GM10248 (cell line): ENCODE data around the gene AEBP1.

Source experiments
- CTCF ChIA-PET: fragments of 300-600 bp; sonication (Branson Sonifier 250); formaldehyde crosslinking; extraction: SDS; loops from one replicate; lab custom pipeline; 2021; ENCODE audit warnings: antibody characterized with exemption; lab: Yijun Ruan, JAX
- POLR2A ChIA-PET: fragments of 350-650 bp; sonication (Branson Sonifier 250); formaldehyde crosslinking; extraction: SDS; loops from one replicate; lab custom pipeline; 2020; ENCODE audit warnings: antibody characterized with exemption; lab: Yijun Ruan, JAX
- DNase-seq: peaks from one replicate; pipeline ENCODE4 v3.0.0; 2012; ENCODE audit errors: extremely low spot score
- TF ChIP-seq, protein P1 (sequence below): IDR thresholded peaks from 2 replicates; pipeline ENCODE4 v1.5.1; 2012; ENCODE audit warnings: mild to moderate bottlenecking, low read depth; ENCODE audit errors: extremely low read depth, missing control alignments, control extremely low read depth

The AEBP1 gene

DNA sequence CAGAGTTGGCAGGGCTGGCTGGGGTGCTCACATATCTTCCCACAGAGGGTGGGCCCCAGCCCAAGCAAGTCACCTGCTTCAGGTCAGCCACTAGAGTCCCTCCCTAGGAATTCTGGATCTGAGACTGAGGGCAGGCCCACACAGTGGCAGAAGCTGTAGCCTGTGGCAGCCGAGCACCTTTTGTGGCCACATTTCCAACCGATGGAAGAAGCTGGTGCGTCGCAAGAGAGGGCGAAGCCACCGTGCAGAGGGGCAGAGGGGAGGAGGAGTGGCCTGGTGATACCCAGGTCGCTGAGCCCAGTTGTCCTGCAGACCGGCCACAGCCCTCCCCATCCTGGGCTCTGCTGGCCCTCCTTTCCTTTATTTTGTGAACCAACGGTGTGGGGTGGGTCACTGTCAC is 27.1 kb upstream of the AEBP1 start:
- TF ChIP-seq, protein P1, sequence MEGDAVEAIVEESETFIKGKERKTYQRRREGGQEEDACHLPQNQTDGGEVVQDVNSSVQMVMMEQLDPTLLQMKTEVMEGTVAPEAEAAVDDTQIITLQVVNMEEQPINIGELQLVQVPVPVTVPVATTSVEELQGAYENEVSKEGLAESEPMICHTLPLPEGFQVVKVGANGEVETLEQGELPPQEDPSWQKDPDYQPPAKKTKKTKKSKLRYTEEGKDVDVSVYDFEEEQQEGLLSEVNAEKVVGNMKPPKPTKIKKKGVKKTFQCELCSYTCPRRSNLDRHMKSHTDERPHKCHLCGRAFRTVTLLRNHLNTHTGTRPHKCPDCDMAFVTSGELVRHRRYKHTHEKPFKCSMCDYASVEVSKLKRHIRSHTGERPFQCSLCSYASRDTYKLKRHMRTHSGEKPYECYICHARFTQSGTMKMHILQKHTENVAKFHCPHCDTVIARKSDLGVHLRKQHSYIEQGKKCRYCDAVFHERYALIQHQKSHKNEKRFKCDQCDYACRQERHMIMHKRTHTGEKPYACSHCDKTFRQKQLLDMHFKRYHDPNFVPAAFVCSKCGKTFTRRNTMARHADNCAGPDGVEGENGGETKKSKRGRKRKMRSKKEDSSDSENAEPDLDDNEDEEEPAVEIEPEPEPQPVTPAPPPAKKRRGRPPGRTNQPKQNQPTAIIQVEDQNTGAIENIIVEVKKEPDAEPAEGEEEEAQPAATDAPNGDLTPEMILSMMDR: no peak
- no peak for DNase-seq
- ChIA-PET POLR2A (no interaction called here), CTCF (no interaction called here)

DNA sequence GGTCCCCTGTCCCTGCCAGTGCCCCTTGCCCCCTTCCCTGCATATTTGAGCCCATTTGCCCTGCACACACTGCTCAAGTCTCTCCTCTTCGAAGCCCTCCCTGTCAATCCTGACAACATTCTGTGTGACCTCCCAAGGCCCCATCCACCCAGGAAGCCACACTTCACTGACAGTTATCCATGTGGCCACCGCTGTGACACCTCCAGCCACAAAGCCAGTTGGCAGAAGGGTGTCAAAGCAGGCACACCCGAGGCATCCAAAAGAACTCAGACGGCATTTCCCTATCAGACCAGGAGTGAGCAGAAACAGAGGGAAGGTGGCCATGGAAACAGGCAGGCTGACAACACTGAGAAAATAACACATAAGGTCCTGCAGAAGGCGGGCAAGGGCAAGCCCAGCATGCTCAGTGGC is 26.5 kb upstream of the AEBP1 start:
- no peak for DNase-seq
- CTCF ChIA-PET: interaction anchor here (1.8 kb wide), 1 partner anchor 9 kb away, joined by 4 read pairs; no protein-coding TSS in a partner anchor
- POLR2A ChIA-PET: no interaction called here
- TF ChIP-seq, protein P1: no peak

DNA sequence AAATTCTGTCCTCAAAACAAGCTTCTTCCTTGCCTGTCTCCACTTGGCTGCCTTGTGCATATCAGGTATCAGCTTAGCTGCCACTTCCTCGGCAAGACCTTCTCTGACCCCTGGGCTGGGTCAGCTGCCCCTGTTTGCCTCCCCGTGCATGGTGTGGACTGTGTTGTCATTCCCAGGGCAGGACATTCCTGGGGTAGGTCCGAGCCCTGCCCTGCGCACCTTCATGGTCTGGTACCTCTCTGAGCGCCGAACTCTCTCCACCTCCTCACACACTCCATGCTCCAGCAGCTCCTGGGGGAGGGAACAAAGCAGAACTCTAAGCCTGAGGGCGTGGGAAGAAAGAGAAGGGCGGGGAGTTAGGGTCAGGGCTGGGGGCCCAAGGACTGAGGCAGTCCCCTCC is 25.6 kb upstream of the AEBP1 start:
- DNase-seq: no peak
- ChIA-PET POLR2A (no interaction called here), CTCF (interaction anchor here (0.8 to 1.8 kb wide), 2 partner anchors 10 kb away, joined by 3 to 4 read pairs; no protein-coding TSS in a partner anchor)
- TF ChIP-seq, protein P1: no peak

DNA sequence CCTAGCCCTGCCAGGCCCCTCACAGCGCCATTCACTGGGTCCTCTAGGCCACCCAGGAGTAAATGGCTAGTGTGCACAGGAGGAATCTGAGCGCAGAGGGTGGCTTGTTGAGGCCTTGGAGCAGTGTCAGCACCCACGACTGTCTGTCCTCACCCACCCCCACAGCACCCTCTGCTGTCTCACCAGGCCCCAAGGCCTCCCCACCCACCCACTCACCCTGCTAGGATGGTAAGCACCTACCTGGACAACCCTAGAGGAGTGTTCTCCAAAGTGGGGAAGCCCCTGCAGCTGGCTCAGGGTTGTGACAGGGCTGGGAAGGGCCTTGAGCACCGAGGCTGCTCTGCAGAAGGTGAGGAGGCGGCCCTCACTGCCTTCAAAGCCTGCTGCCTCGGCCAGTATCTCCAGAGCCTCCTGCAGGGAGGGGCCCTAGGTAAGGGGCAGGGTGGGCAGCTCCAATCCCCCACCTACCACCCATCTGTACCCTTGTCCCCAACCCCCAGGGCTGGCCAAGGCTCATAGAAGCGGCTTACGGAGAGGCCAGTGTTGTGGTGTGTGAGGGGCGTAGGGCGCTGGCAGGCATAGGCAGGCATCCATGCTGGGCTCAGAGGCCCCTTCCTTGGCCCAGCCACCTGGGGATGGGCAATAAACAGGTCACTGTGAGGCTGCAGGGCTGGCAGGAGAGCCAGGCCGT is 24.7 kb upstream of the AEBP1 start:
- no peak for DNase-seq
- CTCF ChIA-PET: interaction anchor here (1.8 kb wide), 1 partner anchor 11 kb away, joined by 4 read pairs; no protein-coding TSS in a partner anchor
- POLR2A ChIA-PET: no interaction called here
- TF ChIP-seq, protein P1: no peak

DNA sequence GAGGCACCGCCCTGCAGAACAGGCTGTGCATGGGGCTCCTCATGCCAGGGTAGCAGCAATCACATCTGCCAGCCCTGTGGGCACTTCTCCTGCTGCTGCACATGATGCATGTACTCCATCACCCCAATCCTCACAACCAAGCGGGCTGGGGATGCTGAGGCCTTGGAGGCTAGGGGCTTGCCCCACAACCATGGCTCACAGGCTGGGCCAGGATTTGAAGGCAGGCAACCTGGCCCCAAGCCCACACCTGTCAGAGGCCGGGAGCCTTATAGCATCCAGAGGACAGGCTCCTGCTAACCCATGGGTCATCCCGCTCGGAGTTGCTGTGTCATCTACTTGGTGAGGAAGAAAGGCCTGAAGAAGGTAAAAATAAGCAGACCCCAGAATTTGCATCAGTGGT is 24.0 kb upstream of the AEBP1 start:
- CTCF ChIA-PET: interaction anchor here (1.4 to 2.1 kb wide), 3 partner anchors 9 to 32 kb away, joined by 3 to 13 read pairs (median 12); no protein-coding TSS in a partner anchor

DNA sequence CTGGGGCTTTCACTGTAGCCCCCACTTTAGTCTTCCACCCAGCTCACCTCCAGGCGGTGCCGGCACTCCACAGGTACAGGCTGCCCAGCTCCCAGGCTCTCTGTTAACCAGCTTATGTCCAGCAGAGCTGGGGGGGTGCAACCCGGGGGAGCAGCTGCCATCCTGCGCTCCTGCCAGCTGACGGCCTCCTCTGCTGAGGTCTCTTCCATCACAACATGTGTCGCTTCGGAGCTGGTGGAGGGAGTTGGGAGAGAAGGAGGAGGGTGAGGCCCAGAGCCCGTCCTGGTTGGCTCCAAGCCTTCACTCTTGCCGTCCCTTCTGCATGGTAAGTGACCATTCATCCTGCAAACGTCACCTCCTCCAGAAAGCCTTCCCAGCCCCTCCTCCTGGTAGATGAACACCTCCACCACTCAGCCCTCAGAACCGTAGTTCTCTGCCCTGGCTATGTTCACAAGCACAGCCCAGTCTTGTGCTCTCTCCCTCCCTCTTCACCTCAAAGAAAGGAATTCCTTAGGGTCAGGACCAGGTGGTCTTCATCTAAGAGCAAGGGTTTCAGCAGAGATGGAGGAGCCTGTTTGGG is 23.4 kb upstream of the AEBP1 start:
- TF ChIP-seq, protein P1: no peak
- POLR2A ChIA-PET: interaction anchor here (0.7 to 0.9 kb wide), 2 partner anchors 23 to 76 kb away, joined by 4 to 8 read pairs; no protein-coding TSS in a partner anchor
- DNase-seq: no peak
- CTCF ChIA-PET: interaction anchor here (0.9 to 2.1 kb wide), 9 partner anchors 9 to 484 kb away, joined by 3 to 13 read pairs (median 4); partner anchors contain the start of gene YKT6

More for the DNA sequence above, 24.0 kb upstream of the AEBP1 start:
- TF ChIP-seq, protein P1: no peak
- no peak for DNase-seq
- POLR2A ChIA-PET: no interaction called here
